ENCODE measurements around the gene PTPRM. TPM values are rescaled to one million over a fixed set of nuclear protein-coding genes. Genes with fewer than 3 reads are reported as not detected.

PTPRM gene
- polyA plus RNA-seq, 1 donor from 2014 or later = 126 TPM

DNA sequence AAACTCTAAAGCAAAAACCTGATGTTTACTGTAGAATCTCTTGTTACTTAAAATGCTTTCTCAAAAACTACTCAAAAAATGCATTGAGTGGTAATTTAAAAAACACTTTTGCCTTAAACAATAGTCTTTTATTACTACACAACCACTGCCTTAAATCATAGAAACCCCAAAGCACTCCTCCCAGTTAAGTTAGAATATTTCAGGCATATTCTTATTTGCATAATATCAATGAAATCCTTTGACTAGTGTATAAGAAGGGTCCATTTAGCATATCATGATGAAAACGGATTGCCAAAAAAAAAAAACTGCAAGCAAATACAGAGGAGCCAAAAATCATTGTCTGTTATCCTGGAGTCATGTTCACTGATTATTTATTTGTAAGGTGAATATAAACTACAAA is 119.2 kb downstream of the PTPRM start:
- Histone ChIP-seq H2AFZ (ENCODE audit: low read depth, low read length) (no peak overlapping the region), H3K79me2 (replicated peaks; ENCODE audit: insufficient read depth, low read length) (no peaks in the 10 kb centered on the region), H3K27ac (ENCODE audit: low read length) (no peak overlapping the region), H4K20me1 (ENCODE audit: insufficient read depth) (no peaks in the 10 kb centered on the region), H3K27me3 (ENCODE audit: insufficient read depth, low read depth, low read length) (no peaks in the 10 kb centered on the region), H3F3A (ENCODE audit: insufficient read depth, low read length, poor library complexity, severe bottlenecking) (no peaks in the 10 kb centered on the region), H3K4me2 (ENCODE audit: low read length) (no peak overlapping the region), H3K4me3 (ENCODE audit: low read length) (no peak overlapping the region), H3K9me3 (ENCODE audit: low read length) (no peaks in the 10 kb centered on the region), H3K9me2 (ENCODE audit: insufficient read depth, low read length) (no peaks in the 10 kb centered on the region), H3K9ac (ENCODE audit: low read length) (no peak overlapping the region), H3K36me3 (ENCODE audit: insufficient read depth, low read length) (no peaks in the 10 kb centered on the region)
- no peak for TF ChIP-seq EZH2 (IDR thresholded peaks at IDR 0.05; ENCODE audit: borderline replicate concordance, insufficient read depth, low read length, poor library complexity, severe bottlenecking)
- no peak for TF ChIP-seq POLR2AphosphoS5 (IDR thresholded peaks at IDR 0.05)
- no peak for TF ChIP-seq SMC3 (conservative IDR thresholded peaks at IDR 0.05; ENCODE audit: poor library complexity)
- no peak for TF ChIP-seq TAF1 (IDR thresholded peaks at IDR 0.05; ENCODE audit: low read depth)
- no peak for TF ChIP-seq REST (IDR thresholded peaks at IDR 0.05; ENCODE audit: borderline replicate concordance)
- no peak for TF ChIP-seq RAD21 (conservative IDR thresholded peaks at IDR 0.05)
- TF ChIP-seq EP300 (conservative IDR thresholded peaks at IDR 0.05; ENCODE audit: poor library complexity, severe bottlenecking) = no peak
- no peak for TF ChIP-seq MXI1 (conservative IDR thresholded peaks at IDR 0.05; ENCODE audit: poor library complexity, severe bottlenecking)
- TF ChIP-seq, protein P1, sequence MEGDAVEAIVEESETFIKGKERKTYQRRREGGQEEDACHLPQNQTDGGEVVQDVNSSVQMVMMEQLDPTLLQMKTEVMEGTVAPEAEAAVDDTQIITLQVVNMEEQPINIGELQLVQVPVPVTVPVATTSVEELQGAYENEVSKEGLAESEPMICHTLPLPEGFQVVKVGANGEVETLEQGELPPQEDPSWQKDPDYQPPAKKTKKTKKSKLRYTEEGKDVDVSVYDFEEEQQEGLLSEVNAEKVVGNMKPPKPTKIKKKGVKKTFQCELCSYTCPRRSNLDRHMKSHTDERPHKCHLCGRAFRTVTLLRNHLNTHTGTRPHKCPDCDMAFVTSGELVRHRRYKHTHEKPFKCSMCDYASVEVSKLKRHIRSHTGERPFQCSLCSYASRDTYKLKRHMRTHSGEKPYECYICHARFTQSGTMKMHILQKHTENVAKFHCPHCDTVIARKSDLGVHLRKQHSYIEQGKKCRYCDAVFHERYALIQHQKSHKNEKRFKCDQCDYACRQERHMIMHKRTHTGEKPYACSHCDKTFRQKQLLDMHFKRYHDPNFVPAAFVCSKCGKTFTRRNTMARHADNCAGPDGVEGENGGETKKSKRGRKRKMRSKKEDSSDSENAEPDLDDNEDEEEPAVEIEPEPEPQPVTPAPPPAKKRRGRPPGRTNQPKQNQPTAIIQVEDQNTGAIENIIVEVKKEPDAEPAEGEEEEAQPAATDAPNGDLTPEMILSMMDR (IDR thresholded peaks at IDR 0.05; ENCODE audit: poor library complexity, severe bottlenecking) = no peak

DNA sequence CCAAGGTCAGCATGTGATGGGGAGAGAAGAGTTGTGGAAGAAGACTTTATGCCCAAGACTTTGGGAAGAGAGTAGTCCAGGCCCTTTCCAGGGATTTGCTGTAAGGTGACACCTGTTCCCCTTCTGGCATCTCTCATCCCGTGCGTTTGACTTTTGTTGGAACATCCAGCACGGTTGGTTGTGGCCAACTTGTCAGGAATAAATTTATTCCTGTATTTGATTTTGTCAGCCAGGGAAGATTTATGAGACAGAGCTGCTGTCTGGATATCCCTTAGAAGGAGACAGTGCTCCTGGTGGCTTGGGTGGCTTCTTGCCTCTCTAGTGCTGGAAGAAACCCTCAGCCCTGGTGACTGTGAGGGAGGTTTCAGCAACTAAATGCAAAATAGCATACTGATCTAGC is 121.5 kb downstream of the PTPRM start:
- Histone ChIP-seq H3K27ac (ENCODE audit: low read length) (no peak overlapping the region), H3K9me2 (ENCODE audit: insufficient read depth, low read length) (no peaks in the 10 kb centered on the region), H3K9ac (ENCODE audit: low read length) (no peak overlapping the region), H3K36me3 (ENCODE audit: insufficient read depth, low read length) (no peaks in the 10 kb centered on the region), H3K4me3 (ENCODE audit: low read length) (no peak overlapping the region), H3K4me2 (ENCODE audit: low read length) (no peak overlapping the region), H3F3A (ENCODE audit: insufficient read depth, low read length, poor library complexity, severe bottlenecking) (no peaks in the 10 kb centered on the region), H3K79me2 (replicated peaks; ENCODE audit: insufficient read depth, low read length) (no peaks in the 10 kb centered on the region), H2AFZ (ENCODE audit: low read depth, low read length) (no peak overlapping the region), H3K9me3 (ENCODE audit: low read length) (no peaks in the 10 kb centered on the region), H3K27me3 (ENCODE audit: insufficient read depth, low read depth, low read length) (no peaks in the 10 kb centered on the region), H4K20me1 (ENCODE audit: insufficient read depth) (no peaks in the 10 kb centered on the region)
- no peak for TF ChIP-seq EP300 (conservative IDR thresholded peaks at IDR 0.05; ENCODE audit: poor library complexity, severe bottlenecking)
- TF ChIP-seq, protein P1 (IDR thresholded peaks at IDR 0.05; ENCODE audit: poor library complexity, severe bottlenecking) = no peak
- no peak for TF ChIP-seq TAF1 (IDR thresholded peaks at IDR 0.05; ENCODE audit: low read depth)
- no peak for TF ChIP-seq POLR2AphosphoS5 (IDR thresholded peaks at IDR 0.05)
